ENCODE measurements around the gene MYH1.

Gene MYH1

DNA sequence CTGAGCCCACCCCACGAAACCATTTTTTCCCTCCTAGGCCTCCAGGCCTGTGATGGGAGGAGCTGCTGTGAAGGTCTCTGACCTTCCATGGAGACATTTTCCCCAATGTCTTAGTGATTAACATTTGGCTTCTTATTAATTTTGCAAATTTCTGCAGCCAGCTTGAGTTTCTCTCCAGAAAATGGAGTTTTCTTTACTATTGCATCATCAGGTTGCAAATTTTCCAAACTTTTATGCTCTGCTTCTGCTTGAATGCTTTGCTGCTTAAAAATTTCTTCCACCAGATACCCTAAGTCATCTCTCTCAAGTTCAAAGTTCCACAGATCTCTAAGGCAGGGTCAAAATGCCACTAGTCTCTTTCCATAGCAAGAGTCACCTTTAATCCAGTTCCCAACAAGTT is 36.1 kb downstream of the MYH1 start:
- DNase-seq (ENCODE audit: low read depth): no peak

DNA sequence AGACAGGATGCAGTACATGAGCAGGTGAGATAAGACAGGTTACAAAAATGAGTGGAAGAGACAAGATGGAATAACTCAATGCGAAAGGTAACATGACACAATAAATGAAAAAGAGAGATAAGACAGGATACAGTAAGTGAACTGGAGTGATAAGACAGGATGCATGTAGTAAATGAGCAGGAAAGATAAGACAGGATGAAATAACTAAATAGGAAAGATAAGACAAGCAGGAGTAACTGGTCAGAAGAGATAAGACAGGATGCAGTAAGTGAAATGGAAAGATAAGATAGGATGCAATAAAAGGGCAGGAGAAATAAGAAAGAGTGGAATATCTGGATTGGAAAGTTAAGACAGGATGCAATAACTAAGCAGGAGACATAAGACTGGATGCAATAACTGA is 40.6 kb downstream of the MYH1 start:
- no peak for DNase-seq (ENCODE audit: low read depth)

DNA sequence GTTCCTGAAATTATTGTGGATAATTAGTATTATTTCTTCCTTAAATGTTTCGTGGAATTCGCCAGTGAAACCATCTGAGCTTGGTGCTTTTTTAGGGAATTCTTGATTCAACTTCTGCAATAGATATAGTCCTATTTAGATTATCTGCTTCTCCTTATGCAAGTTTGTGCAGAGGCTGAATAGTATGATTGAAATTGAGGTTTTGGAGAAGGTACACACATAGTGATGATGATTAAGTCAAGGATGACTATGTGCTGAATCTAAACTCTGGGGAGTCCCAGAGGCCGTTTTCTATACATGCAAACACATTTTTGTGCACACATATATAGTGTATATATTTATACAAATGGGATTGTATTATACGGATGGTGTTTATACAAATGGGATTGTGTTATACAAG is 43.8 kb downstream of the MYH1 start:
- no peak for DNase-seq (ENCODE audit: low read depth)

DNA sequence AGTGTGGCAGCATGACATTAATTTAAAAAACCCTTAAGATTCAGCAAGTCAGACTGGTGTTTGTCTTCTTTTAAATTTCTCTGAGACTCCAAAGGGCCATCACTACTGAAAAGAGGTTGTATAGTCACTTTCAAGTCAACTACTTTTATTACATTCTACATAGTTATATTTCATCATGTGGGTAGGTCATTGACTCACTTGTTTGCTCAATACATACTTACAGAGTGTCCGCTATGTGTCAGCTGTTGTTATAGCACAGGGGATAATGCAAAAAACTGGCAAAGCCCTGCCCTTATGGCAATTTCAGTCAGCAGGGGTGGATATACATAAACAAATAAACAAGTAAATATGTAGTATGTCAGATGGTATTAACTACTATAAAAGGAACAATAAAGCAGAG is 46.5 kb downstream of the MYH1 start:
- no peak for DNase-seq (ENCODE audit: low read depth)

DNA sequence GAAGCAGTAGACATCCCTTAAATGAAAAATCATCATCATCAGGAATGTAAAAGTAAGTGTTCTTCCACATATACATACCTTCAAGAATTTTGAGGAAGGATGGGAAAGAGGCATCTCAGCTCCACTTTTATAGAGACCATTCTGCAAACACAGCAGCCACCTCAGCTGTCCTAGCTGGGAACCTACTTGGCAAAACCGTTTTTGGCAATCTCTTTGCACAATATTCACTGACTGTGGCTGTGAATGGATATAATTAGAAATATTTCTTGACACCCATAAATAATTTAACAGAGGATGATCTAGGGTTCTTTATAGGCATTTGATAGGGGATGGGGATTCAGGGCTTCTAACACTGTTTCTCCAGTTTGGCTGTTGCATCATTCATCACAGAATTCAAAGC is 48.9 kb downstream of the MYH1 start, which contains the start of gene MYH4:
TSS of gene MYH4 (minus strand) at position 101 of the 400 bp plus-strand sequence. CDS start 2,814 bp downstream, outside the sequence.
- no peak for DNase-seq (ENCODE audit: low read depth)

DNA sequence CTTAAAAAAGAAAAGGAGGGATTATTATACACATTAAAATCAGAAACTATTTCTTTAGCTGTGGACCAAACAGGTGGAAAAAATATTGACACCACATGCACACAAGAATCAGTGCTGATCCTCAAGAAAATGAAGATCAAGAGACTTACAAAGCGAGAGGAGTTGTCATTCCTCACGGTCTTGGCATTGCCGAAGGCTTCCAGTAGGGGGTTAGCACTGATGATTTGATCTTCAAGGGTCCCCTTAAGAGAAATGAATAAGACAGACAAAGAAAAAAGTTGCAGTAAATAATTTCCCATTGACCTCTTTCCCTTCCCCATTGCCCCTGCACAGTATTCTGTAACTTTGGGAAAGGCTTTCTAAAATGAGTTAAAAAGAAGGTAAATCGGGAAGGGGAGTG is 54.9 kb downstream of the MYH1 start:
- no peak for DNase-seq (ENCODE audit: low read depth)

DNA sequence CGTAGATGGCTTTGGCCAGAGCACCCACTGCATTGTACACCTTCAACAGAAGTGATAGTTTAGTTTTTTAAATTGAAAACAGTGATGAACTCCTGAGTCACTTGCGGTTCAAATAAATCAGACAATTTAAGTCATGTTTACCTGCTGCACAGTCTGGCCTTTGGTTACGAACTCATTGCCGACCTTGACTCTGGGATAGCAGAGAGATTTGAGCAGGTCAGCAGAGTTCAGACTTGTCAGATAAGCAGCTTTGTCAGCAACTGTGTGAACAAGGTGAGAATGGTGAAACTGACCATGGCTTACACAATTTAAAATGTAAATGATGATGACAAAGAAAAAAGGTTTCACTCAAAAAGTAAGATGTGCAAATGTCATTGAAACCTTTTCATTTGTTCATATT is 58.3 kb downstream of the MYH1 start:
- no peak for DNase-seq (ENCODE audit: low read depth)

DNA sequence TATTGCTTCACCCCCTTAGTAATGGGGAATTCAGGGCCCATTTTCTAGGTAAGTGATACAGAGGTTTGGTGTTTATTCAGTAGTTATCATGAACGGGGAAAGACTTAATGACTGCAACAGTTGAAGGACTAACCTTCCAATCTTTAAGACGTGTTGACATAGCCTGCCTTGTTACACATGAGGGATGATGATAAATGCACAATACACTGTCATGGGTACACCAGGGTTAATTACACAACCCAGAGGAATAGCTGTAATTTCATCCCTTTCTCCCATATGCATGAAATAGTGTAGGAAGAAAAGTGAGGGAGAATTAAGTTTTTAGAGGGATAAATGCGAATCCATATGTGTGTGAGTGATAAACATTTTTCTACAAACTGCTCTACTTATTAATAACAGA is 59.6 kb downstream of the MYH1 start:
- no peak for DNase-seq (ENCODE audit: low read depth)

DNA sequence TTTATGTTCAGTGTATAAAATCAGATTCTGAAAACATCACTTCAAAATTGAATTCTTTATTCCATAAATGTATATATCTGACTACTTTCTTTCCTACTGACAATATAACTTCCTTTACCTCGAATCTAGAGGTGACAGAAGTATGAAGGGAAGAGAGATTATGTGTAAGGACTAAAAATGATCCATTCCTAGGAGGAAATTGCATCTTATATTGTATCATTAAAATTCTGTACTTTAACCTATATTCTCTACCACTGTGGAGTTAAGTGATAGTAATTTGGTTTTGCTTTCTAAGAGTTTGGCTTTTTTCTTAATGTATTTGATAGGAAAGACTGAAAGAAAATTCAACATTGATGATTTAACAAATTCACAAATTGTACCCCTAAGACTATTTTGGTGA is 60.4 kb downstream of the MYH1 start:
- no peak for DNase-seq (ENCODE audit: low read depth)

DNA sequence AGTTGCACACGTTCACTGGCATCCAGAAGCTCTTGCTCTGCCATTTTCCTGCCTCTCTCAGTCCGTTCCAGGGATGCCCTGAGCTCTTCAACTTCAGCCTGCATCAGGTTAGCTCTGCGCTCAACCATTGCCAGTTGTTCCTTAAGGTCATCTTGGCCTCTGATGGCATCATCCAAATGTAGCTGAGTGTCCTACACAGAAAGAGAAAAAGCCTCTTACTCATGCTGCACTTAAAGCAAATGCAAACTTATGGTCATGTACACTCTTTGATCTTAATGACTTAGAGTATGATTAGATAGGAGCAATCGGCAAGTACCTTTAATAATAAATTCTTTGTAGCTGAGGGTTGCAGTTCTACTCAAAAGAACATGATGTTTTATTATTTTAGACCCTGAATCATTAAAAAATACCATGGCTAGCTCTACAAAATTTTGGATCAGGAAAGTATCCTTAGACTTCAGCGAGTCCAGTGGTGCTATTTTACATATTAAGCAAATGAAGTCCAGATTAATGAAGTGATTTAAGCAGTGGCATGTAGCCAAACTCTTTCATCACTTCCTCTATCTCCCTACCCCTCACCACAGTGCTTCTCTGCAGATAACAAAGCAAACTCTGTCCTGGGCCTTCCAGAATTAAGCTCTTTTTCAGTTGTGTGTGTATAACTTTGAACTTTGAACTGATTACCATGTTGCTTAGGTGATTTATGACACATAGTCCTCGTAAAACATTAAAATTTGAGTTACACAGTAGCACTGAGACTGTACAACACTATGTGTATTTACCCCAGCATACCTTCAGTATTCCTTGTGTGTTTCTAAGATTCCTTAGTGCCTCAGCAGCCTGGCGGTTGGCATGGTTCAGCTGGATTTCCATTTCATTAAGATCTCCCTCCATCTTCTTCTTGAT is 71.1 kb downstream of the MYH1 start:
- no peak for DNase-seq (ENCODE audit: low read depth)

Measured in GM04504 (cell line).